Parathyroid adenoma (tissue), 2 donors: Measurements from ENCODE around the gene OSBPL5.

Experiments
- H2AFZ ChIP-seq: fragments of 300-600 bp; sonication (generic); one replicate; pipeline ENCODE4 v1.7.0; 2017; ENCODE audit warnings: antibody characterized with exemption, mild to moderate bottlenecking
- H3K27ac ChIP-seq: fragments of 300-600 bp; sonication (generic); one replicate; pipeline ENCODE4 v1.7.0; 2017
- H3K27me3 ChIP-seq: fragments of 300-600 bp; sonication (generic); one replicate; pipeline ENCODE4 v1.7.0; 2017; ENCODE audit warnings: low read length; ENCODE audit not compliant: control insufficient read depth, insufficient read depth
- H3K36me3 ChIP-seq: fragments of 300-600 bp; sonication (generic); one replicate; pipeline ENCODE4 v1.7.0; 2017; ENCODE audit warnings: low read length; ENCODE audit not compliant: control insufficient read depth, insufficient read depth
- H3K4me1 ChIP-seq: fragments of 300-600 bp; sonication (generic); one replicate; pipeline ENCODE4 v1.7.0; 2017; ENCODE audit warnings: control low read depth
- H3K4me2 ChIP-seq: fragments of 300-600 bp; sonication (generic); one replicate; pipeline ENCODE4 v1.7.0; 2017; ENCODE audit warnings: low read length
- H3K4me3 ChIP-seq: fragments of 300-600 bp; sonication (generic); one replicate; pipeline ENCODE4 v1.7.0; 2017; ENCODE audit warnings: low read depth, low read length
- H3K79me2 ChIP-seq: fragments of 300-600 bp; sonication (generic); one replicate; pipeline ENCODE4 v1.7.0; 2017; ENCODE audit warnings: control low read depth
- H3K9ac ChIP-seq: fragments of 300-600 bp; sonication (generic); one replicate; pipeline ENCODE4 v1.7.0; 2017; ENCODE audit warnings: mild to moderate bottlenecking
- H3K9me3 ChIP-seq: fragments of 300-600 bp; sonication (generic); one replicate; pipeline ENCODE4 v1.7.0; 2017; ENCODE audit warnings: low read length; ENCODE audit not compliant: control insufficient read depth
- CTCF ChIP-seq: fragments of 300-600 bp; sonication (generic); IDR thresholded peaks from one replicate; pipeline ENCODE4 v1.7.0; 2017; ENCODE audit warnings: antibody characterized with exemption, mild to moderate bottlenecking
- donor health status: primary hyperparathyroidism.

The OSBPL5 gene

GRCh38 chr11:3046190-3046589, 118.9 kb downstream of the OSBPL5 start:
- Histone ChIP-seq H3K4me2 (no peak overlapping the region), H3K27ac (no peak overlapping the region), H3K27me3 (no peaks in the 10 kb centered on the region), H3K79me2 (peaks cover 7% of the 10 kb centered on the region), H3K4me3 (no peak overlapping the region), H2AFZ (no peak overlapping the region), H3K36me3 (no peaks in the 10 kb centered on the region), H3K4me1 (no peaks in the 10 kb centered on the region), H3K9me3 (no peaks in the 10 kb centered on the region), H3K9ac (no peak overlapping the region)
- no peak for TF ChIP-seq CTCF

DNA sequence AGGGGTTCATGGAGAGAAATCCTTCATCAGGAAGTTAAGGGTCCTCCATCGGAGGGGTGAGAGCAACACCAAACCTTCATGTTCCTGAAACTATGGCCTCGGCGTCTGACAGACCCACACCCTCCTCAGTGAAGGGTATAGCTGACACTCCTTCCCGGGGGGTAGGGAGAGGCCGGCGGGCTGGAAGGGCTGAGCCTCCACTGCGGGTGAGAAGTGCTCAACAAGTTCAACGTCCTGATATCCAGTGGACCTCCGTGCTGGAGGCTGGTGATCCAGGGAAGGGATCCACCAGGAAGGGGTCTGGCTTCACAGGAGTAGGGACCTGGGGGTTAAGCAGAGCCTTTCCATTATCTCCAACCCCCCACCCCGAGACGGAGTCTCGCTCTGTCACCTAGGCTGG, 120.2 kb downstream of the OSBPL5 start:
- Histone ChIP-seq H3K27ac (no peak overlapping the region), H3K79me2 (peaks cover 4% of the 10 kb centered on the region), H3K4me1 (no peaks in the 10 kb centered on the region), H3K4me3 (no peak overlapping the region), H3K9ac (no peak overlapping the region), H3K27me3 (no peaks in the 10 kb centered on the region), H2AFZ (no peak overlapping the region), H3K9me3 (no peaks in the 10 kb centered on the region), H3K4me2 (no peak overlapping the region), H3K36me3 (no peaks in the 10 kb centered on the region)
- no peak for TF ChIP-seq CTCF

DNA sequence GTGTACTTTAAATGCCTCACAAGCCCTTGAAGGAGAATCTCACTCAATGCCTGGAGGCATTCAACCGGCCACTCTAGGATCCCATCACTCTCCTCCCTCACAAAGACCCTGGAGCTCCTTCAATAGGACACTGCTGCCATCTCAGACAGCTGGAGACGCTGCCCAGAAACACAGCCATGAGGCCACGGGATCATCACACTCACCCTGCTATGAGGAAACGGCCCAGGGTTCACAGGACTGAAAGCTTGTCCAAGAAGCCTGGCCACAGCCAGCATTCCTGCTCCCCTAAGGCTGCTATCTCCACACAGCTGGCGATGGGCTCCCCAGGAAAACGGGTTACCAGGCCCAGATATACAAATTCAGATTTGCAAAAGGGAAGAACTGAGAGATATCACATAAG, 121.1 kb downstream of the OSBPL5 start:
- Histone ChIP-seq H3K9me3 (no peaks in the 10 kb centered on the region), H3K4me3 (no peak overlapping the region), H3K36me3 (no peaks in the 10 kb centered on the region), H3K79me2 (peaks cover 4% of the 10 kb centered on the region), H3K27me3 (no peaks in the 10 kb centered on the region), H3K9ac (no peak overlapping the region), H3K4me2 (no peak overlapping the region), H3K27ac (no peak overlapping the region), H2AFZ (no peak overlapping the region), H3K4me1 (no peaks in the 10 kb centered on the region)
- TF ChIP-seq CTCF, result no peak

DNA sequence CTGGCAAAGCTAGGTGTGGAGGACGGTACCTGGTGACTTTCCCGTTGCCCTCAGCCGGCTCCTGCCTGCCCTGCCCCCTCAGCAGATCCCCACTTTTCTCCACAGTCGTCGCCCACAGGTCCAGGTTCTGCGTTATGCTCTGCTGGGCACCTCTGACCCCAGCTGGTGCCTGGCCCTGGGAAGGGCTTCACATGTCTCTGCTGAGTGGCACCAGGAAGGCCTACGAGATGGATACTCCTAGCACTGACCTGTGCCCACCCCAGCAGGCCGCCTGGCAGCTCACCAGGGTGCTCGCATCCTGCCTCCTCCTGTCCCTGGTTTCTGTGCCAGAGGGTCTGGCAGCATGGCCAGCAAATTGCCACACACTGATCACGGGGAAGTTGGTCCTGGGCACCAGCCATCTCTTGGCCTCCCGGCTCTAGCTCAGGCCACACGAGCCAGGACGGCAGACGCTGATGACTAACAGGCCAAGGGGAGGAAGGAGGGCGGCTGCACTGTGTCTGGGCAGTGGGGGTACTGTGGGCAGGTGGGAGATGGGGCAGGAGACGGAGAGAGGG, 121.7 kb downstream of the OSBPL5 start:
- Histone ChIP-seq H3K27ac (no peak overlapping the region), H3K4me3 (no peak overlapping the region), H3K9me3 (no peaks in the 10 kb centered on the region), H2AFZ (no peak overlapping the region), H3K27me3 (no peaks in the 10 kb centered on the region), H3K36me3 (no peaks in the 10 kb centered on the region), H3K4me1 (no peaks in the 10 kb centered on the region), H3K79me2 (peaks cover 4% of the 10 kb centered on the region), H3K4me2 (no peak overlapping the region), H3K9ac (no peak overlapping the region)
- no peak for TF ChIP-seq CTCF
